Parathyroid adenoma (tissue), 2 donors: Measurements from ENCODE around the gene KRT86.

ENCODE experiments used
- H2AFZ ChIP-seq: fragments of 300-600 bp; sonication (generic); one replicate; pipeline ENCODE4 v1.7.0; 2017; ENCODE audit warnings: antibody characterized with exemption, mild to moderate bottlenecking
- H3K27ac ChIP-seq: fragments of 300-600 bp; sonication (generic); one replicate; pipeline ENCODE4 v1.7.0; 2017
- H3K27me3 ChIP-seq: fragments of 300-600 bp; sonication (generic); one replicate; pipeline ENCODE4 v1.7.0; 2017; ENCODE audit warnings: low read length; ENCODE audit not compliant: control insufficient read depth, insufficient read depth
- H3K36me3 ChIP-seq: fragments of 300-600 bp; sonication (generic); one replicate; pipeline ENCODE4 v1.7.0; 2017; ENCODE audit warnings: low read length; ENCODE audit not compliant: control insufficient read depth, insufficient read depth
- H3K4me1 ChIP-seq: fragments of 300-600 bp; sonication (generic); one replicate; pipeline ENCODE4 v1.7.0; 2017; ENCODE audit warnings: control low read depth
- H3K4me2 ChIP-seq: fragments of 300-600 bp; sonication (generic); one replicate; pipeline ENCODE4 v1.7.0; 2017; ENCODE audit warnings: low read length
- H3K4me3 ChIP-seq: fragments of 300-600 bp; sonication (generic); one replicate; pipeline ENCODE4 v1.7.0; 2017; ENCODE audit warnings: low read depth, low read length
- H3K79me2 ChIP-seq: fragments of 300-600 bp; sonication (generic); one replicate; pipeline ENCODE4 v1.7.0; 2017; ENCODE audit warnings: control low read depth
- H3K9ac ChIP-seq: fragments of 300-600 bp; sonication (generic); one replicate; pipeline ENCODE4 v1.7.0; 2017; ENCODE audit warnings: mild to moderate bottlenecking
- H3K9me3 ChIP-seq: fragments of 300-600 bp; sonication (generic); one replicate; pipeline ENCODE4 v1.7.0; 2017; ENCODE audit warnings: low read length; ENCODE audit not compliant: control insufficient read depth
- CTCF ChIP-seq: fragments of 300-600 bp; sonication (generic); IDR thresholded peaks from one replicate; pipeline ENCODE4 v1.7.0; 2017; ENCODE audit warnings: antibody characterized with exemption, mild to moderate bottlenecking
- donor health status: primary hyperparathyroidism.

The KRT86 gene

GRCh38 chr12:52351196-52352059, 77.0 kb downstream of the KRT86 start:
- Histone ChIP-seq H3K4me1 (no peaks in the 10 kb centered on the region), H2AFZ (no peak overlapping the region), H3K4me2 (no peak overlapping the region), H3K79me2 (no peaks in the 10 kb centered on the region), H3K27me3 (no peaks in the 10 kb centered on the region), H3K36me3 (no peaks in the 10 kb centered on the region), H3K9me3 (no peaks in the 10 kb centered on the region), H3K4me3 (no peak overlapping the region), H3K27ac (no peak overlapping the region), H3K9ac (no peak overlapping the region)
- TF ChIP-seq CTCF: no peak

- no peaks in the 10 kb centered on the region for H3K9me3 ChIP-seq
- no peaks in the 10 kb centered on the region for H3K79me2 ChIP-seq
- no peak for TF ChIP-seq CTCF
- H3K27me3 ChIP-seq: no peaks in the 10 kb centered on the region
- no peak overlapping the region for H3K9ac ChIP-seq
- no peak overlapping the region for H2AFZ ChIP-seq
- H3K27ac ChIP-seq: no peak overlapping the region
- H3K4me2 ChIP-seq: no peak overlapping the region
- H3K36me3 ChIP-seq: no peaks in the 10 kb centered on the region
- no peaks in the 10 kb centered on the region for H3K4me1 ChIP-seq
- no peak overlapping the region for H3K4me3 ChIP-seq
Measured at GRCh38 chr12:52352951-52353350, 78.5 kb downstream of the KRT86 start.

- Histone ChIP-seq H2AFZ (no peak overlapping the region), H3K27ac (no peak overlapping the region), H3K4me3 (no peak overlapping the region), H3K4me2 (no peak overlapping the region), H3K36me3 (no peaks in the 10 kb centered on the region), H3K9ac (no peak overlapping the region), H3K27me3 (no peaks in the 10 kb centered on the region), H3K4me1 (no peaks in the 10 kb centered on the region), H3K79me2 (no peaks in the 10 kb centered on the region), H3K9me3 (no peaks in the 10 kb centered on the region)
- no peak for TF ChIP-seq CTCF
Measured at GRCh38 chr12:52353766-52354165, 79.3 kb downstream of the KRT86 start.

GRCh38 chr12:52354200-52354599, 79.8 kb downstream of the KRT86 start:
- Histone ChIP-seq H3K36me3 (no peaks in the 10 kb centered on the region), H3K9ac (no peak overlapping the region), H3K4me3 (no peak overlapping the region), H3K9me3 (no peaks in the 10 kb centered on the region), H3K27me3 (no peaks in the 10 kb centered on the region), H2AFZ (no peak overlapping the region), H3K27ac (no peak overlapping the region), H3K4me2 (no peak overlapping the region), H3K79me2 (no peaks in the 10 kb centered on the region), H3K4me1 (no peaks in the 10 kb centered on the region)
- TF ChIP-seq CTCF: no peak

GRCh38 chr12:52355176-52355575, 80.7 kb downstream of the KRT86 start:
- Histone ChIP-seq H3K4me2 (no peak overlapping the region), H3K27ac (no peak overlapping the region), H3K9ac (no peak overlapping the region), H2AFZ (no peak overlapping the region), H3K79me2 (no peaks in the 10 kb centered on the region), H3K4me1 (no peaks in the 10 kb centered on the region), H3K4me3 (no peak overlapping the region), H3K36me3 (no peaks in the 10 kb centered on the region), H3K27me3 (no peaks in the 10 kb centered on the region), H3K9me3 (no peaks in the 10 kb centered on the region)
- TF ChIP-seq CTCF: no peak
